GDM1 (cell line): Measurements from ENCODE around the gene ITIH3.

Experiments
- DNase-seq: peaks from one replicate; lab custom pipeline; 2025; lab: John Stamatoyannopoulos, UW

Gene ITIH3

DNA sequence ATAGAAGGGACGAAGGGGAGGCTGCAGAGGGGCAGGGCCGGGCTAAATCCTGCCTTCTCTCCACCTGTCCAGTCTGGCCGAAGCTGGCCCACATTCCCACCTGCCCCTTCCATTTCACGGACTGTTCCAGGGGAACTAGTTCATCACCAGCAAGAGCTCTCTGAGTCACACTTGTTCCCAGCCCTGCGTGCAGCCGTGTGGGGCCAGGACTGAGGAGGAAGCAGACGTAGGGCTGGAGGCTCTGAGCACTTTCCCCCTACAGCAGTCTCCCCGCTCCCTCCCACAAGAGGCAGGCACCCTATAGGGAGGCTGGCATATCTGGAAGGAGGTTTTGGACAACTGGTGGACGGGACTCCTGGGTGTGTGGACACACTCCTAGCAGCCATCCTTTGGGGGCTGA is 32.8 kb downstream of the ITIH3 start:
- DNase-seq: no peak

DNA sequence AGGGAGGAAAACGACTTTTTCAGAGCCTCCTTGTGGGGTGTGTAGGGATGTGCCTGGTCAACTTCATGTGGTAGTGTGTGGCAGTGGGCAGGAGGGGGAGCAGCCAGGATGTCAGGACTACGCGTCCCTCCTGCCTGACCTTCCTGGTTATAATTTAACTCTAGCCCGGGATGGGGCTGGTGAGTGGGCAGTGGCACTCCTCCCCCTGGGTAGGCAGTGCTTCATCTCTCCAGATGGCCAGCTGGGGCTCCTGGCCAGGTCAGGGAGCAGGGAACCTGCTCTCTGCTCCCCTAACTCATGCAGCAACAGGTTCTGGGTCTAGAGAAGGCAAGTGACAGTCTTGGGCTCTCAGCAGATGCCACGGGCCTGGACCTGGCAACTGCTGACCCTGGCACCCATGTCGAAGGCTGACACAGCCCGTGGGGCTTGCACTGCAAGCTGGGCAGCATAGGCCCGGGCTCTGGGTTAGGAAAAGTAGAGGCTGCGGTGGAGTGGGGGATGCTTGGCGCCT is 33.3 kb downstream of the ITIH3 start:
- no peak for DNase-seq

GRCh38 chr3:52829482-52829881 is 34.9 kb downstream of the ITIH3 start:
- no peak for DNase-seq

DNA sequence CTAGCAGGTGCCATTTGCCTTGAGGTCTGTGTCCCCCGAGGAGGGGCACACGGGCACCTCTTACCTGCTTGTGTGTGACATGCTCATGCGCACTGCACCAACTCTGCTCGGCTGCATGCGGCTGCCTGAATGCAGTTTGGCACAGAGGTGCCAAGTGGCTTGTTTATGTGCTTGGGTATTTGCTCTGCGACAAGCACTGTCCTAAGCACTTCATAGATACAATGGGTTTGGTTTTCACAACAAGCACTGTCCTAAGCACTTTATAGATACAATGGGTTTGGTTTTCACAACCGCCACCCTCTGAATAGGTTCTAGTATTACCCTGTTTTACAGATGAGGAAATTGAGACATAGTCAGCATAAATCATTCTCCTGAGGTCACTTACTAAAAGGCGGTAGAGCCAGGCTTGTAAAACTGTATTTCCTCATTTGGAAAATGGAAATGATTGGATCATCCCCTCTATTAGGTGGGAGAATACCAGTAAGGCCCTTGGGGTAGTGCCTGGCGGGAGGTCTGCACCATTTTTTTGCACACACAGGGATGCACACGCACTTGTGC is 35.4 kb downstream of the ITIH3 start:
- DNase-seq: no peak

- no peak for DNase-seq
Measured at GRCh38 chr3:52830535-52831258, 36.1 kb downstream of the ITIH3 start, which contains the start of gene ITIH4. ITIH4 (minus strand) TSS chr3:52830672; CDS start chr3:52830642, 30 bp downstream.

- no peak for DNase-seq
Measured at GRCh38 chr3:52831500-52832301, 37.1 kb downstream of the ITIH3 start.

DNA sequence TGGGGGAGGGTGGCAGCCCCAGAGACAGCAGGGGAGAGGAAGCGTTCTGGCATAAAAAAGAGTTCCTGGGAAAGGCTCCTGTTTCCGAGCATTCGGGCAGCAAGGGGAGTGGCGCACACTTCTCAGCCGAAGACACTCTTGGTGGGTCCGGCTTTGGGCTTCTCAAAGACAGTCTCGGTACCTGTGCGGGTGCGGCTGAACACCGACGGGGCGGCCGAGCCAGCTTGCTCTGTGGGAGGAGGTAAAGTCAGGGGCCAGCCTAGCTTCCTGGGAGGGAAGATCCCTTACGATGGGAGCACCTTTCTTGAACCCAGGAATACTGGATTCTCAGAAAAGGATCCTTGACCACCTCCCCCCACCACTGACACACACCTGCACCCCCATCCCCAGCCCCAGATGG is 38.6 kb downstream of the ITIH3 start:
- no peak for DNase-seq

DNA sequence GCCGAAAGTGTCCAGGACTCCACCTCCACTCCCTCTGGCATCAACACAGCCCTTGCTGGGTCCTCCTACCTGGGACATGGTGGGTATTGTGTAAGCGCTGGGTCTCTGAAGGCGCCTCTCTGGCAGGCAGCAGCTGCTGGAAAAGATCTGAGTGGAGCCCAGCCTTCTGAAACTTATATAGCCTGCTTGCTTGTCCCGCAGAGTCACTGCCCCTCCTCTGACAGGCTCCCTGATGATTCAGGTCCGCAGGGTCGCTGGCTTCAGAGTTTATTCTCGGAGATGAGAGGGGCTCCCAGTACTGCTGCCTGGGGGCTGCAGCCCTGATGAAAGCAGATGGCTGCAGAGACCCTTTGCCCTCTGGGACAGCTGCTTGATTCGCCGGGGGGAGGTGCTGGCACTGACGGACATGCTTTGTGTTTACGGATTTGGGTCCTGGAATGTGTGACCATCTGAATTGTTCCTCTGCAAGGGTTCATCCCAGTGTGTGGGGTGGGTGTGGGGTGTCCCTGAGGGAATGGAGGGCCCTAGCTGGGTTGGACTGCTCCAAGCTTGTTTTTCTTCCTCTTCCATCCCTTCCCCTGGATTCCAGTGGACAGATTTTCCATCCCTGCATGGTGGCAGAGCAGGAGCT is 40.4 kb downstream of the ITIH3 start, which contains the start of gene MUSTN1:
Gene MUSTN1 (minus strand): TSS at position 149 of the 631 bp plus-strand sequence. CDS start 71 bp downstream, at position 78.
- no peak for DNase-seq

GRCh38 chr3:52835766-52836470 is 41.3 kb downstream of the ITIH3 start:
- no peak for DNase-seq

GRCh38 chr3:52836471-52836845 is 41.9 kb downstream of the ITIH3 start:
- DNase-seq: no peak

GRCh38 chr3:52836986-52837385 is 42.4 kb downstream of the ITIH3 start:
- no peak for DNase-seq

DNA sequence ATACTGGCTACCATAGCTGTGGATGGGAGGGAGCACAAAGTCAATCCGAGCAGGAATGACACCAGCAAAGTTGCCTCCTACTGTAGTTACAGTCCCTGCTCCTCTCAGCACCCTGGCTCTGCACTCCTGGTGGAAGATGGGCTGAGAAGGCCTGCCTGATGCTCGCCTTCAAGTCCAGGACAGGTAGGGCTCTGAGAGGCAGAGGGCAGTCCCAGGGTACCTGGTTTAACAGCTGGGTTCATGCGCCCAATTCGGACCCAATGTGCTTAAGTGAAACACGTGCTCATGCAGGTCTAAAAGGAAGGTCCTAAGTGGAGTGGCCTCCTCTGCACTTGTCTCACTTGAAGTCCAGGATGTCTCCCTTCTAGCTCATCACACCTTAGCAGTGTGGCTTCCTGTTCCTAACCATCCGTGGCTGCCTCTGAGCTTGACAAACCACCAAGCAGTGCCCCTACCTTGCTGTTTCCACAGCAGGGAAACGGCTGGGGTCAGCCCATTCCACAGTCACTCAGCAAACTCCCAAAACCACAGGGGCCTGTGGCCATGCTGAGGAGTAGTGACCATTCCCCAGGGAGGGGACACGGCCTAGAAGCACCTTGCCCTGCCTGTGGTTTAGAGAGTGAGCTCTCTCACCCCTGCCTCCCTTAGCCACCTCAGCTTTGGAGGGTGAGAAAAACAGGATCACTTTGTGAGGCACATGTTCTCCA is 44.1 kb downstream of the ITIH3 start:
- DNase-seq: no peak

DNA sequence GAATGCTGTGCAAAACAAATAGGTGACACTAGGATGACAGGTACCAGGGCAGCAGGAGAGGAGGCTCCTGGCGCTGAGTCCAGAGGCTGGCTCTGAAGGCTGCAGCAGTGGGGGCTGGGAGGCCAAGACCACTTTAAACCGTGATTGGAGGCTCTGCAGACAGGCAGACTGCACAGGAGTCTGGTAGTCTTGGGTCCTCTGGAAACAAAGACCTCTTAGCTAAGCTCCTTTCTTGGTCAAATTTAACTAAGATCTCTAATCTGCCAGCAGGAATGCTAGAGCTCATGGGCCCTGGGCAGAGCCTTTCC is 44.6 kb downstream of the ITIH3 start:
- DNase-seq: no peak

- DNase-seq: no peak
Measured at GRCh38 chr3:52839892-52840545, 45.4 kb downstream of the ITIH3 start.

DNA sequence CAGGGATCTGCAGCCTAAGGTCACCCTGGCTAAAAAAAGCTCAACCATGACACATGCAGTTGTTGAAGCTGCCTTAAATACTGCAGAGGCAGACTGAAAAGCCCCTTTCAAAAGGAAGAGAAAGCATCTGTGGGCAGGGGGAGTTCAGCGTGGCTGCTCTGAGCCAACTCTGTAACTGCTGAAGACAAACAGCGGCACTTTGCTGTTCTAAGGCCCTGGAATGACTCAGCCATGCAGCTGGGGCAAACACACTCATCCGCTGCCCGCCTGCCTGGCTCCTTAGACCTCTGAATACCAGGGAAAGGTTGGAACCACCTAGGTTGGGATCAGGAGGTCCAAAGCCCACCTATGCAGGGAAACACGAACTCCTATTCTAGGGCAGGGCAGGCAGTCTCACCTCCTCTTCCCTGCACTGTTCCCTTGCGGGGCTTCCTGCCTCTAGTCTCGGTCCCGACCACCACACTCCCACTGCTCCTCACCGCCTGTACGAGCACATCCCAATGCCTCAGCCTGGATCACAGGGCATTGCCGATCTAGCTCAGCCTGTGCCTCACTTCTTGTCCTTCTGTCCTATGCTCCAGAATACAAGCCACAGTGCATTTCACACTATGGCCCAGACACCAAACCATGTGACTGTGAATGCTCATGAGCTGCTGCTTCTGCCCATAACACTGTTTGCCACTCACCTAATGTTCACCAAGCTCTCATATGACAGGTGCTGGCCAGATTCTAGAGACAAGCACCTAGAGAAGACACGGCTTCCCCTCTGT is 46.8 kb downstream of the ITIH3 start:
- DNase-seq: no peak

DNA sequence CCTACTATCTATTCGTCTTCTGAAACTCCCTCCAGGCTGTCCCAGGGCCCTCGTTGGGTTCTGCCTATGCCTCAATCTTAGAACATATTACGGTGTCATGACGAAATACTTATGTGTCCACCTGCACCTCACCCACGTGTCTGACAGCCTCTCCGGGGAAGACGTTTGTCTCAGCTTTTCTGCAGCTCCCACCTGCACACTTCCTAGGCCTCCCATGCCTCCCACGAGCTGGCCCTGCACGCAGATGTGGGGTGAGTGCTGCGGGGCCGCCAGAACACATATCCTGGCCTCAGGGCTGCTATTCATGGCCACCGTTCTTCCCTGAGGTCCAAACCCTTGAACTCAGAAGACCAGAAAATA is 47.4 kb downstream of the ITIH3 start:
- DNase-seq: no peak

DNA sequence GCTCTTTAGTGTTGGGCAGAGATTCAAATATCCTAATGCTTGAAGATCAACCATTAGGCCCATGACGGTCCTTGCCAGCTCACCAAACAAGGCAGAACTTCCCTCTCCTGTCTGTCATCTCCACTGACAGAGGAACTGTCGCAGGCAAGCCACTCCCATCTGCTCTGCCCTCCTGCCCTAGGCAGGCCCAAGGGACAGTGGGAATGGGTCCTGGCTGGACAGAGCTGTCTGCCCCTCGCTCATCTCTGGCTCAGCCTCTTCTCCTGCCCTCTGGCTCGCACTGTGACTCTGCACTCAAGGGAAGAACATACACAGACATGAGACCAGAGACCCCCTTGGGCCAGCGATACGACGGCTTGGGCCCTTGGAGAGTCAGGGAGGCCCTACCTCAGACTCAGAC is 47.8 kb downstream of the ITIH3 start:
- DNase-seq: no peak

GRCh38 chr3:52843108-52843865 is 48.7 kb downstream of the ITIH3 start:
- DNase-seq: no peak

GRCh38 chr3:52843881-52844280 is 49.3 kb downstream of the ITIH3 start:
- DNase-seq: no peak
